Measurements from ENCODE around the gene KCNQ5. TPM values are rescaled to one million over a fixed set of nuclear protein-coding genes. Genes with fewer than 3 reads are reported as not detected.

The KCNQ5 gene
- total RNA-seq, 1 experiment from 2014 or later, result 2.0 TPM

DNA sequence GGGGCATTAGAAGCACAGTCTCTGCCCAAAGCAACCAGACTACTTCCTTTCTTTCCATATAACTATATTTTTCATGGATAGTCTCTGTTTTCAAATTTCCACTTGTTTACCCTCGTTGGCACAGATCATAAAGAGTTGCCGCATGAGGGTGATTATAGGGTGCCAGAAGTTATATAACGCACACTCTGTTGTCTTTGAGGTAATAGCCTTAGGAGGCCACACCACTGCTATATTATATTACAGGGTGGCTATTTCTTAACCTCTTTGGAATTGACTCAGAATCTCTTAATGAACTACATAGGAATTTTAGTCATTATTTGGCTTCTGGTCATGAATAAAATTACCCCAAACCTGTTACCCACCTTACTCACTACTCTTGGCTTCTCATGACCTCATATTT lies 43.7 kb downstream of the KCNQ5 start:
- TF ChIP-seq JAZF1 (CRISPR knock-in tag; IDR thresholded peaks at IDR 0.05) (no peak), CREM (CRISPR knock-in tag; IDR thresholded peaks at IDR 0.05) (no peak), ETV6 (CRISPR knock-in tag; IDR thresholded peaks at IDR 0.05) (no peak), TEAD1 (CRISPR knock-in tag; IDR thresholded peaks at IDR 0.05) (no peak), FOXK1 (CRISPR knock-in tag; IDR thresholded peaks at IDR 0.05) (no peak), HMGA2 (CRISPR knock-in tag; IDR thresholded peaks at IDR 0.05) (no peak)
- TF ChIP-seq, protein P1, sequence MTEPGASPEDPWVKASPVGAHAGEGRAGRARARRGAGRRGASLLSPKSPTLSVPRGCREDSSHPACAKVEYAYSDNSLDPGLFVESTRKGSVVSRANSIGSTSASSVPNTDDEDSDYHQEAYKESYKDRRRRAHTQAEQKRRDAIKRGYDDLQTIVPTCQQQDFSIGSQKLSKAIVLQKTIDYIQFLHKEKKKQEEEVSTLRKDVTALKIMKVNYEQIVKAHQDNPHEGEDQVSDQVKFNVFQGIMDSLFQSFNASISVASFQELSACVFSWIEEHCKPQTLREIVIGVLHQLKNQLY (CRISPR knock-in tag; IDR thresholded peaks at IDR 0.05), result no peak
- TF ChIP-seq, protein P2, sequence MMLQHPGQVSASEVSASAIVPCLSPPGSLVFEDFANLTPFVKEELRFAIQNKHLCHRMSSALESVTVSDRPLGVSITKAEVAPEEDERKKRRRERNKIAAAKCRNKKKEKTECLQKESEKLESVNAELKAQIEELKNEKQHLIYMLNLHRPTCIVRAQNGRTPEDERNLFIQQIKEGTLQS (CRISPR knock-in tag; conservative IDR thresholded peaks at IDR 0.05), result no peak
- TF ChIP-seq, protein P3, sequence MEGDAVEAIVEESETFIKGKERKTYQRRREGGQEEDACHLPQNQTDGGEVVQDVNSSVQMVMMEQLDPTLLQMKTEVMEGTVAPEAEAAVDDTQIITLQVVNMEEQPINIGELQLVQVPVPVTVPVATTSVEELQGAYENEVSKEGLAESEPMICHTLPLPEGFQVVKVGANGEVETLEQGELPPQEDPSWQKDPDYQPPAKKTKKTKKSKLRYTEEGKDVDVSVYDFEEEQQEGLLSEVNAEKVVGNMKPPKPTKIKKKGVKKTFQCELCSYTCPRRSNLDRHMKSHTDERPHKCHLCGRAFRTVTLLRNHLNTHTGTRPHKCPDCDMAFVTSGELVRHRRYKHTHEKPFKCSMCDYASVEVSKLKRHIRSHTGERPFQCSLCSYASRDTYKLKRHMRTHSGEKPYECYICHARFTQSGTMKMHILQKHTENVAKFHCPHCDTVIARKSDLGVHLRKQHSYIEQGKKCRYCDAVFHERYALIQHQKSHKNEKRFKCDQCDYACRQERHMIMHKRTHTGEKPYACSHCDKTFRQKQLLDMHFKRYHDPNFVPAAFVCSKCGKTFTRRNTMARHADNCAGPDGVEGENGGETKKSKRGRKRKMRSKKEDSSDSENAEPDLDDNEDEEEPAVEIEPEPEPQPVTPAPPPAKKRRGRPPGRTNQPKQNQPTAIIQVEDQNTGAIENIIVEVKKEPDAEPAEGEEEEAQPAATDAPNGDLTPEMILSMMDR (IDR thresholded peaks at IDR 0.05), result no peak
- TF ChIP-seq, protein P4, sequence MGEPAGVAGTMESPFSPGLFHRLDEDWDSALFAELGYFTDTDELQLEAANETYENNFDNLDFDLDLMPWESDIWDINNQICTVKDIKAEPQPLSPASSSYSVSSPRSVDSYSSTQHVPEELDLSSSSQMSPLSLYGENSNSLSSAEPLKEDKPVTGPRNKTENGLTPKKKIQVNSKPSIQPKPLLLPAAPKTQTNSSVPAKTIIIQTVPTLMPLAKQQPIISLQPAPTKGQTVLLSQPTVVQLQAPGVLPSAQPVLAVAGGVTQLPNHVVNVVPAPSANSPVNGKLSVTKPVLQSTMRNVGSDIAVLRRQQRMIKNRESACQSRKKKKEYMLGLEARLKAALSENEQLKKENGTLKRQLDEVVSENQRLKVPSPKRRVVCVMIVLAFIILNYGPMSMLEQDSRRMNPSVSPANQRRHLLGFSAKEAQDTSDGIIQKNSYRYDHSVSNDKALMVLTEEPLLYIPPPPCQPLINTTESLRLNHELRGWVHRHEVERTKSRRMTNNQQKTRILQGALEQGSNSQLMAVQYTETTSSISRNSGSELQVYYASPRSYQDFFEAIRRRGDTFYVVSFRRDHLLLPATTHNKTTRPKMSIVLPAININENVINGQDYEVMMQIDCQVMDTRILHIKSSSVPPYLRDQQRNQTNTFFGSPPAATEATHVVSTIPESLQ (CRISPR knock-in tag; IDR thresholded peaks at IDR 0.05), result no peak
- Mint-ChIP-seq H3K27ac (no peak overlapping the region), H3K4me3 (no peak overlapping the region), H3K4me1 (0 out of 2 replicates have a peak, but pooled peaks cover 4% of the 10 kb centered on the region), H3K9me3 (peaks cover 9% of the 10 kb centered on the region), H3K36me3 (no peaks in the 10 kb centered on the region), H3K27me3 (ENCODE audit: low read depth) (no peaks in the 10 kb centered on the region)
- DNase-seq (ENCODE audit: low spot score), result no peak
- ChIA-PET POLR2A (no interaction called here), CTCF (no interaction called here)
- no peak for ATAC-seq

DNA sequence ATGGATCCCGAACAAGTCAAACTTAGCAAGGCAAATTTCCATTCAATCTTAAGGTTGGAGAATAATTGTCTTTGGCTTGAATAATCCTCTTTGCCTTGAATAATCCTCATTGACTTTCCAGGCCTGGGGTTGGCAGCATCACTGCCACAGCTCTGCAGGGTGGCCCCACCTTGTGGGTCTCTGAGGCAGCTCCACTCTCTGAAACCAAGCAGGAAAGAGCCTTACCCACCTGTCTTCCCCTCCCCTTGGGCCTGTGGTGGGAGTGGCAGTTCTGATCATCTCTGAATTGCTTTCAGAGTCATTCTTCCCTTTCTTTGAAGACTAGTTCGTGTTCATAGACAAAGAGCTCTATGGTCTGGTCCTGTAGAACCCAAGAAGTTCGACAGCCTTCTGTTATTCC lies 47.5 kb downstream of the KCNQ5 start:
- peak; percentile 21 for DNase-seq (ENCODE audit: low spot score)
- H3K9me3 Mint-ChIP-seq, result peaks cover 9% of the 10 kb centered on the region
- no peak overlapping the region for H3K27ac Mint-ChIP-seq
- 0 out of 2 replicates have a peak, but pooled peaks cover 4% of the 10 kb centered on the region for H3K4me1 Mint-ChIP-seq
- H3K36me3 Mint-ChIP-seq, result no peaks in the 10 kb centered on the region
- ChIA-PET POLR2A (no interaction called here), CTCF (interaction anchor here (1.3 kb wide), 2 partner anchors 53 to 89 kb away, joined by 4 to 11 read pairs; no protein-coding TSS in a partner anchor)
- no peaks in the 10 kb centered on the region for H3K27me3 Mint-ChIP-seq (ENCODE audit: low read depth)
- no peak overlapping the region for H3K4me3 Mint-ChIP-seq
- peak; percentile 93 for ATAC-seq
- TF ChIP-seq, protein P5, sequence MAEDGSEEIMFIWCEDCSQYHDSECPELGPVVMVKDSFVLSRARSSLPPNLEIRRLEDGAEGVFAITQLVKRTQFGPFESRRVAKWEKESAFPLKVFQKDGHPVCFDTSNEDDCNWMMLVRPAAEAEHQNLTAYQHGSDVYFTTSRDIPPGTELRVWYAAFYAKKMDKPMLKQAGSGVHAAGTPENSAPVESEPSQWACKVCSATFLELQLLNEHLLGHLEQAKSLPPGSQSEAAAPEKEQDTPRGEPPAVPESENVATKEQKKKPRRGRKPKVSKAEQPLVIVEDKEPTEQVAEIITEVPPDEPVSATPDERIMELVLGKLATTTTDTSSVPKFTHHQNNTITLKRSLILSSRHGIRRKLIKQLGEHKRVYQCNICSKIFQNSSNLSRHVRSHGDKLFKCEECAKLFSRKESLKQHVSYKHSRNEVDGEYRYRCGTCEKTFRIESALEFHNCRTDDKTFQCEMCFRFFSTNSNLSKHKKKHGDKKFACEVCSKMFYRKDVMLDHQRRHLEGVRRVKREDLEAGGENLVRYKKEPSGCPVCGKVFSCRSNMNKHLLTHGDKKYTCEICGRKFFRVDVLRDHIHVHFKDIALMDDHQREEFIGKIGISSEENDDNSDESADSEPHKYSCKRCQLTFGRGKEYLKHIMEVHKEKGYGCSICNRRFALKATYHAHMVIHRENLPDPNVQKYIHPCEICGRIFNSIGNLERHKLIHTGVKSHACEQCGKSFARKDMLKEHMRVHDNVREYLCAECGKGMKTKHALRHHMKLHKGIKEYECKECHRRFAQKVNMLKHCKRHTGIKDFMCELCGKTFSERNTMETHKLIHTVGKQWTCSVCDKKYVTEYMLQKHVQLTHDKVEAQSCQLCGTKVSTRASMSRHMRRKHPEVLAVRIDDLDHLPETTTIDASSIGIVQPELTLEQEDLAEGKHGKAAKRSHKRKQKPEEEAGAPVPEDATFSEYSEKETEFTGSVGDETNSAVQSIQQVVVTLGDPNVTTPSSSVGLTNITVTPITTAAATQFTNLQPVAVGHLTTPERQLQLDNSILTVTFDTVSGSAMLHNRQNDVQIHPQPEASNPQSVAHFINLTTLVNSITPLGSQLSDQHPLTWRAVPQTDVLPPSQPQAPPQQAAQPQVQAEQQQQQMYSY (CRISPR knock-in tag; IDR thresholded peaks at IDR 0.05), result no peak
- TF ChIP-seq HMGA2 (CRISPR knock-in tag; IDR thresholded peaks at IDR 0.05) (no peak), FOXJ3 (CRISPR knock-in tag; IDR thresholded peaks at IDR 0.05; ENCODE audit: borderline replicate concordance) (no peak), SP1 (CRISPR knock-in tag; conservative IDR thresholded peaks at IDR 0.05) (no peak), TEAD1 (CRISPR knock-in tag; IDR thresholded peaks at IDR 0.05) (no peak), NFYB (CRISPR knock-in tag; conservative IDR thresholded peaks at IDR 0.05; ENCODE audit: low read depth) (no peak), ZNF138 (CRISPR knock-in tag; conservative IDR thresholded peaks at IDR 0.05) (no peak), GABPB1 (CRISPR knock-in tag; IDR thresholded peaks at IDR 0.05) (no peak)
- TF ChIP-seq, protein P6, sequence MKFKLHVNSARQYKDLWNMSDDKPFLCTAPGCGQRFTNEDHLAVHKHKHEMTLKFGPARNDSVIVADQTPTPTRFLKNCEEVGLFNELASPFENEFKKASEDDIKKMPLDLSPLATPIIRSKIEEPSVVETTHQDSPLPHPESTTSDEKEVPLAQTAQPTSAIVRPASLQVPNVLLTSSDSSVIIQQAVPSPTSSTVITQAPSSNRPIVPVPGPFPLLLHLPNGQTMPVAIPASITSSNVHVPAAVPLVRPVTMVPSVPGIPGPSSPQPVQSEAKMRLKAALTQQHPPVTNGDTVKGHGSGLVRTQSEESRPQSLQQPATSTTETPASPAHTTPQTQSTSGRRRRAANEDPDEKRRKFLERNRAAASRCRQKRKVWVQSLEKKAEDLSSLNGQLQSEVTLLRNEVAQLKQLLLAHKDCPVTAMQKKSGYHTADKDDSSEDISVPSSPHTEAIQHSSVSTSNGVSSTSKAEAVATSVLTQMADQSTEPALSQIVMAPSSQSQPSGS (CRISPR knock-in tag; IDR thresholded peaks at IDR 0.05; ENCODE audit: borderline replicate concordance, low read depth), result no peak
- TF ChIP-seq, protein P7, sequence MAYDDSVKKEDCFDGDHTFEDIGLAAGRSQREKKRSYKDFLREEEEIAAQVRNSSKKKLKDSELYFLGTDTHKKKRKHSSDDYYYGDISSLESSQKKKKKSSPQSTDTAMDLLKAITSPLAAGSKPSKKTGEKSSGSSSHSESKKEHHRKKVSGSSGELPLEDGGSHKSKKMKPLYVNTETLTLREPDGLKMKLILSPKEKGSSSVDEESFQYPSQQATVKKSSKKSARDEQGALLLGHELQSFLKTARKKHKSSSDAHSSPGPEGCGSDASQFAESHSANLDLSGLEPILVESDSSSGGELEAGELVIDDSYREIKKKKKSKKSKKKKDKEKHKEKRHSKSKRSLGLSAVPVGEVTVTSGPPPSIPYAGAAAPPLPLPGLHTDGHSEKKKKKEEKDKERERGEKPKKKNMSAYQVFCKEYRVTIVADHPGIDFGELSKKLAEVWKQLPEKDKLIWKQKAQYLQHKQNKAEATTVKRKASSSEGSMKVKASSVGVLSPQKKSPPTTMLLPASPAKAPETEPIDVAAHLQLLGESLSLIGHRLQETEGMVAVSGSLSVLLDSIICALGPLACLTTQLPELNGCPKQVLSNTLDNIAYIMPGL (CRISPR knock-in tag; IDR thresholded peaks at IDR 0.05), result no peak
- TF ChIP-seq, protein P1 (CRISPR knock-in tag; IDR thresholded peaks at IDR 0.05), result no peak
- TF ChIP-seq, protein P8, sequence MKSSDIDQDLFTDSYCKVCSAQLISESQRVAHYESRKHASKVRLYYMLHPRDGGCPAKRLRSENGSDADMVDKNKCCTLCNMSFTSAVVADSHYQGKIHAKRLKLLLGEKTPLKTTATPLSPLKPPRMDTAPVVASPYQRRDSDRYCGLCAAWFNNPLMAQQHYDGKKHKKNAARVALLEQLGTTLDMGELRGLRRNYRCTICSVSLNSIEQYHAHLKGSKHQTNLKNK (CRISPR knock-in tag; IDR thresholded peaks at IDR 0.05), result no peak
- TF ChIP-seq, protein P9, sequence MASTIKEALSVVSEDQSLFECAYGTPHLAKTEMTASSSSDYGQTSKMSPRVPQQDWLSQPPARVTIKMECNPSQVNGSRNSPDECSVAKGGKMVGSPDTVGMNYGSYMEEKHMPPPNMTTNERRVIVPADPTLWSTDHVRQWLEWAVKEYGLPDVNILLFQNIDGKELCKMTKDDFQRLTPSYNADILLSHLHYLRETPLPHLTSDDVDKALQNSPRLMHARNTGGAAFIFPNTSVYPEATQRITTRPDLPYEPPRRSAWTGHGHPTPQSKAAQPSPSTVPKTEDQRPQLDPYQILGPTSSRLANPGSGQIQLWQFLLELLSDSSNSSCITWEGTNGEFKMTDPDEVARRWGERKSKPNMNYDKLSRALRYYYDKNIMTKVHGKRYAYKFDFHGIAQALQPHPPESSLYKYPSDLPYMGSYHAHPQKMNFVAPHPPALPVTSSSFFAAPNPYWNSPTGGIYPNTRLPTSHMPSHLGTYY (CRISPR knock-in tag; IDR thresholded peaks at IDR 0.05), result no peak

Measured in WTC11 (cell line).